RWPE1 (cell line): ENCODE data around the gene NRSN2.
A peak's percentile ranks its signal among the peaks of the same experiment; 100 is the strongest.

Experiments used
- CTCF ChIA-PET: fragments of 350-600 bp; sonication (Branson Sonifier 250); formaldehyde crosslinking; extraction: SDS; loops from one replicate; lab custom pipeline; 2021; lab: Yijun Ruan, JAX
- POLR2A ChIA-PET: fragments of 400-600 bp; formaldehyde crosslinking; extraction: SDS; loops from one replicate; lab custom pipeline; 2020; ENCODE audit warnings: antibody characterized with exemption; ENCODE audit not compliant: low non-redundant PET; lab: Yijun Ruan, JAX
- DNase-seq: peaks from one replicate; pipeline ENCODE4 v3.0.0; 2012; ENCODE audit warnings: low spot score
- H3K27ac ChIP-seq: fragments of 450-650 bp; 2 replicates; pipeline ENCODE4 v1.5.1; 2017
- TF ChIP-seq, protein P1 (sequence below): fragments of 450-650 bp; conservative IDR thresholded peaks from 2 replicates; pipeline ENCODE4 v1.5.1; 2017; ENCODE audit warnings: low read depth, mild to moderate bottlenecking

NRSN2 gene, protein sequence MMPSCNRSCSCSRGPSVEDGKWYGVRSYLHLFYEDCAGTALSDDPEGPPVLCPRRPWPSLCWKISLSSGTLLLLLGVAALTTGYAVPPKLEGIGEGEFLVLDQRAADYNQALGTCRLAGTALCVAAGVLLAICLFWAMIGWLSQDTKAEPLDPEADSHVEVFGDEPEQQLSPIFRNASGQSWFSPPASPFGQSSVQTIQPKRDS

DNA sequence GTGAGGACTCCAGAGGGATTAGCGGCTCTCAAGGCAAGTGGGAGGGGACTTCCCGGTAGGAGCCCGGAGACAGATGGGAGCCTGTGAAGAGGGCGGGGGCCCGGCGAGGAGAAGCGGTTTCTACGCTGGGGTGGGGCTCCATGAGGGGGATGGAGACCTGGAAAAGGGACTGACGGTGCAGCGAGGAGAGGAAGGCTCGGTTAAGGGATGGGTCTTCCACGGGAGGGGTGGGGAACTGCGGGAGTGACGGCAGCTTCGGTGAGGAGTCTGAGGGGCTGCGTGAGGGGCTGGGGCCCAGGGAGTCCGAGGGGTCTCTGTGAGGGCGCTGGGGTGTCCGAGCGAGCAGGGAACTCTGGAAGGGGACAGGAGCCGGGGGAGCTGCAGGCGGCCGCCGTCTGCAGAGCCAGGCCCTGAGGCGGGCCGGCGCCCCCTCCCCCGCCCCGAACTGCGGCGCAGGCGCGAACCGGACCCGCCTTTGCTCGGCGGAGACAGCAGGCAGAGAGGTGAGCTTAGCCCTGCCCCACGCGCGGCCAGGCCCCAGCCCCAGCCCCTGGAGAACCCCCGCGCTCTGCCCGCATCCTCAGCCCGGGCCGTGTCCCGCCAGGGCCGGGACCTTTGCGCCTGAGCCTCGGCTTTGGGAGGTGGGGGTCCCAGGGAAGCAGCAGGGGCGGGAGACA is at the start of gene NRSN2:
Gene NRSN2, plus strand, starts transcription at position 472 of the 677 bp plus-strand sequence. CDS start 2,533 bp downstream, outside the sequence.
- DNase-seq: peak; percentile 80
- TF ChIP-seq, protein P1, sequence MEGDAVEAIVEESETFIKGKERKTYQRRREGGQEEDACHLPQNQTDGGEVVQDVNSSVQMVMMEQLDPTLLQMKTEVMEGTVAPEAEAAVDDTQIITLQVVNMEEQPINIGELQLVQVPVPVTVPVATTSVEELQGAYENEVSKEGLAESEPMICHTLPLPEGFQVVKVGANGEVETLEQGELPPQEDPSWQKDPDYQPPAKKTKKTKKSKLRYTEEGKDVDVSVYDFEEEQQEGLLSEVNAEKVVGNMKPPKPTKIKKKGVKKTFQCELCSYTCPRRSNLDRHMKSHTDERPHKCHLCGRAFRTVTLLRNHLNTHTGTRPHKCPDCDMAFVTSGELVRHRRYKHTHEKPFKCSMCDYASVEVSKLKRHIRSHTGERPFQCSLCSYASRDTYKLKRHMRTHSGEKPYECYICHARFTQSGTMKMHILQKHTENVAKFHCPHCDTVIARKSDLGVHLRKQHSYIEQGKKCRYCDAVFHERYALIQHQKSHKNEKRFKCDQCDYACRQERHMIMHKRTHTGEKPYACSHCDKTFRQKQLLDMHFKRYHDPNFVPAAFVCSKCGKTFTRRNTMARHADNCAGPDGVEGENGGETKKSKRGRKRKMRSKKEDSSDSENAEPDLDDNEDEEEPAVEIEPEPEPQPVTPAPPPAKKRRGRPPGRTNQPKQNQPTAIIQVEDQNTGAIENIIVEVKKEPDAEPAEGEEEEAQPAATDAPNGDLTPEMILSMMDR: no peak
- POLR2A ChIA-PET: interaction anchor here (0.5 kb wide), 1 partner anchor 1069 kb away, joined by 3 read pairs; no protein-coding TSS in a partner anchor
- peak within 1 kb of the TSS; percentile 96 for H3K27ac ChIP-seq
- CTCF ChIA-PET: interaction anchor here (0.7 to 1.2 kb wide), 2 partner anchors 16 to 64 kb away, joined by 3 read pairs; no protein-coding TSS in a partner anchor

DNA sequence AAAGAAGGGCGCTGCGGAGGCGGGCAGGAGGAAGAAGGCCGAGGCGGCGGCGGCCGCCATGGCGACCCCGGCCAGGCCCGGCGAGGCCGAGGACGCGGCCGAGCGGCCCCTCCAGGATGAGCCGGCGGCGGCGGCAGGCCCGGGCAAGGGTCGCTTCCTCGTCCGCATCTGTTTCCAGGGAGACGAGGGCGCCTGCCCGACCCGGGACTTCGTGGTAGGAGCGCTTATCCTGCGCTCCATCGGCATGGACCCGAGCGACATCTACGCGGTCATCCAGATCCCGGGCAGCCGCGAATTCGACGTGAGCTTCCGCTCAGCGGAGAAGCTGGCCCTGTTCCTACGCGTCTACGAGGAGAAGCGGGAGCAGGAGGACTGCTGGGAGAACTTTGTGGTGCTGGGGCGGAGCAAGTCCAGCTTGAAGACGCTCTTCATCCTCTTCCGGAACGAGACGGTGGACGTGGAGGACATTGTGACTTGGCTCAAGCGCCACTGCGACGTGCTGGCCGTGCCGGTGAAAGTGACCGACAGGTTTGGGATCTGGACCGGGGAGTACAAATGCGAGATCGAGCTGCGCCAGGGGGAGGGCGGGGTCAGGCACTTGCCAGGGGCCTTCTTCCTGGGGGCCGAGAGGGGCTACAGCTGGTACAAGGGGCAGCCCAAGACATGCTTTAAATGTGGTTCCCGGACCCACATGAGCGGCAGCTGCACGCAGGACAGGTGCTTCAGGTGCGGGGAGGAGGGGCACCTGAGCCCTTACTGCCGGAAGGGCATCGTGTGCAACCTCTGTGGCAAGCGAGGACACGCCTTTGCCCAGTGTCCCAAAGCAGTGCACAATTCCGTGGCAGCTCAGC is 48.8 kb upstream of the NRSN2 start:
- ChIA-PET CTCF (interaction anchor here (0.7 to 1.3 kb wide), 2 partner anchors 32 to 33 kb away, joined by 4 to 9 read pairs; no protein-coding TSS in a partner anchor), POLR2A (interaction anchor here (0.6 to 1.1 kb wide), 4 partner anchors 13 to 33 kb away, joined by 3 to 8 read pairs (median 4); partner anchors contain the start of gene SOX12)
- peak; percentile 65 for DNase-seq
- TF ChIP-seq, protein P1: no peak
- H3K27ac ChIP-seq: peak overlapping the region; percentile 97

DNA sequence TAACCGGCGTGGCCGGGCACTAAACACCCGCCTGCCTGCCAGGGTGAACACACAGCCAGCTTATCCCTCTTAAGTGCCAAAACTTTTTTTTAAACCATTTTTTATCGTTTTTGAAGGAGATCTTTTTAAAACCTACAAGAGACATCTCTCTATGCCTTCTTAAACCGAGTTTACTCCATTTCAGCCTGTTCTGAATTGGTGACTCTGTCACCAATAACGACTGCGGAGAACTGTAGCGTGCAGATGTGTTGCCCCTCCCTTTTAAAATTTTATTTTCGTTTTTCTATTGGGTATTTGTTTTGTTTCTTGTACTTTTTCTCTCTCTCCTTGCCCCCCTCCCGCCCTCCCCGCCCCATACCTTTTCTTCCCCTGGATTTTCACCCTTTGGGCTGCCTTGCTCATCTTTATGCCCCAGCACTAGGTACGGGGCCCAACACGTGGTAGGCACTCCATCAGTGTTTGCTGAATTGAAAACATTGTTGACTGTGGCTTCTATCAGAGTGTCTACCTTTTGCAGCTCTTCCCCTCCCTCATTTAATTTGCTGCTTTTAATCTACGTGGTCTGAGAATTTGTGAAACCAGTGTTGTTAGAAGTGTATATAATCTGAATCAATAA is 48.0 kb upstream of the NRSN2 start:
- POLR2A ChIA-PET: interaction anchor here (0.9 to 1.5 kb wide), 3 partner anchors 25 to 27 kb away, joined by 3 to 8 read pairs (median 3); partner anchors contain the start of gene SOX12
- H3K27ac ChIP-seq: peak overlapping the region; percentile 97
- TF ChIP-seq, protein P1: no peak
- CTCF ChIA-PET: interaction anchor here (0.7 to 1.3 kb wide), 4 partner anchors 10 to 32 kb away, joined by 3 to 9 read pairs (median 4); partner anchors contain the start of gene SOX12
- no peak for DNase-seq

DNA sequence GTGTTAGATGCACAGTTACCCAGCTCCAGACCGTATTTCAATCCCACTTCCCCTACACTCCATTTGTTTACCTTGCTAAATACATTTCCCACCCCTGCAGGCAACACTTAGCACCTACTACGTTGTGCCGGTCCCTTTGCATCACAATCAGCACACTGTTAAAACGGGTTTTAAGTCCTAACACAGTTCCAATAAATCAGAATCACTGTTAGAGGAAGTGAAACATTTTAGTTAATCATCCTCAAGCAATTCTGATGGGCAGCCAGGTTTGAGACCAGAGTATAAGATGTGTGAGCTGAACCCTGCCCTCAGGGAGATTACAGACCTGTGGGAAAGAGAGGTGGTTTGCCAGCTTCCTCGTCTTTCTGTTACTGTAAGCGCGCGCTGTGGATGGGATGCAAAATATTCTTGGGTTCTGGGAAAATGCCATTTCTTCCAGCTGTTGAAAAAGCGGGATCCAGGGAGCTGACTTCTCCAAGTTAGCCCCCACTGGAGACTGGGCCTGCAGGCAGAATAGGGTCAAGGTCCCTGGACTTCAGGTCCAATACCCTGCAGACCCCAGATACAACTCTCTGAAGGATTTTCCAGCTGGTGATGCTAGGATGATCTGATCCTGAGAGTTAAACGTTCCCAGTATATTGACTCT is 46.4 kb upstream of the NRSN2 start:
- POLR2A ChIA-PET: interaction anchor here (1.5 kb wide), 1 partner anchor 24 kb away, joined by 3 read pairs; no protein-coding TSS in a partner anchor
- H3K27ac ChIP-seq: peak overlapping the region; percentile 75
- no peak for DNase-seq
- CTCF ChIA-PET: interaction anchor here (0.7 kb wide), 3 partner anchors 30 to 160 kb away, joined by 3 to 5 read pairs (median 5); no protein-coding TSS in a partner anchor
- TF ChIP-seq, protein P1: no peak

DNA sequence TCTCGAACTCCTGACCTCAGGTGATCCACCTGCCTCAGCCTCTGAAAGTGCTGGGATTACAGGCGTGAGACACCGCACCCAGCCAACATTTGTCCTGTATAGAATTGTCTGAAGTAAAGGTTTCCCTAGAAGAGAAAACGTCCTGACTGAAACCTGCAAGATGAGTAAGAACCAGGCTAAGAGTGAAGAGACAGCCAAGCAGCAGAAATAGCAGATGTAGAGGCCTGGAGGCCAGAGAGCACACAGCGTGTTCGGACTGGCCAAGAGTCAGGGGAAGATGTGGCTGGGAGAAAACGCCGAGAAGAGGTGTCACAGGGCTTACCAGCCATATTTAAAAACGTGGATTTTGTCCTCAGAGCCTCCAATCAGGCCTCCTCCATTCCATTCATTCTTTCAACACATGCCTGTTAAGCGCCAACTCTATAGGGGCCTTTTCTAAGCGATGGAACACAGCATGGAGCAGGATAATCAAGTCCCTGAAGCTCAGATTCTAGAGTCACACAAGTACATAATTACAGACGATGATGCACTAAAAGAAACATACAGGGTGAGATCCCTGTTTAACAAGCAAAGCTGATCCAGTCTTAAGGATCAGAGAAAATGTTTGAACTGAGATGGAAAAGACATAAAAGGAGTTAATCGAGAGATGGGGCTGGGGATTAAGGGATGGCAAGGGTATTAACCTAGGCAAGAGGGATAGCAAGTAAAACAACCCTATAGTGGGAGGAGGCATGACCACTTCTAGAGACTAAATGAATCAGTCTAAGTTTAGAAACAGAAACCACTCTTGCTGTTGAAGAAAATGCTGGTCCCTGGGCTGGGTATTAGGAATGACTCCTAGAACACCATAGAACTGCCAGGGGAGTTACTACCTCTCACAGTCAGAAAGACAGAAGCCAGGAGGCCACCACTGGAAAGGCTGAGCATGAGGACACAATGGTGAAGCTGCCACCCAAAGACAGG is 44.7 kb upstream of the NRSN2 start:
- TF ChIP-seq, protein P1: no peak
- ChIA-PET CTCF (interaction anchor here (1.3 kb wide), 1 partner anchor 28 kb away, joined by 4 read pairs; no protein-coding TSS in a partner anchor), POLR2A (no interaction called here)
- H3K27ac ChIP-seq: peak overlapping the region; percentile 75
- DNase-seq: no peak
